CD4-positive, alpha-beta T cell treated with Interleukin-4 for 4 hours (primary cell): ENCODE results near the gene ARG2.
"Not testable (repeated sequence)": the region's sequence is repeated elsewhere in the genome, so short reads cannot be mapped to it uniquely, and the experiment has no call there.

ENCODE experiments used
- DNase-seq: peaks from one replicate; pipeline ENCODE4 v3.0.0-alpha.2; 2020

ARG2 gene

GRCh38 chr14:67589204-67589770, 30.4 kb upstream of the ARG2 start:
- DNase-seq: no peak

DNA sequence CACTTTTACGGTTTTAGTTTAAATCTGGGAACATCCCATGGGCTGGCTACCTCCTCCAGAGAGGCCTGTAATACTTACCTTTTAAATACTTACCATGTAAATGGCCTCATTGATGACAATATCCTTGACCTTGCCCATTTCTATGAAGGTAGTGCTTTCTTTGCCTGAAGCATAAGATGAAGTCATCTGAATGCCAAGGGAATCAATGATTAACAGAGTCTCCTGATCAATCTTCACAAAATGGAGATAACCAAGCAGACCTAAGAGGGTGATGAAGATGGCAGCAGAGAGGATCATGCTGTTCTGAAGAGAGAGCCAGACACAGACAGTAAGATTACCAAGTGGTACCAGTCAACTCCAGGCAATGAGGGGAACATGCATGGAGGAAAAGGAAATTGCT, 26.1 kb upstream of the ARG2 start:
- not testable (repeated sequence) for DNase-seq

DNA sequence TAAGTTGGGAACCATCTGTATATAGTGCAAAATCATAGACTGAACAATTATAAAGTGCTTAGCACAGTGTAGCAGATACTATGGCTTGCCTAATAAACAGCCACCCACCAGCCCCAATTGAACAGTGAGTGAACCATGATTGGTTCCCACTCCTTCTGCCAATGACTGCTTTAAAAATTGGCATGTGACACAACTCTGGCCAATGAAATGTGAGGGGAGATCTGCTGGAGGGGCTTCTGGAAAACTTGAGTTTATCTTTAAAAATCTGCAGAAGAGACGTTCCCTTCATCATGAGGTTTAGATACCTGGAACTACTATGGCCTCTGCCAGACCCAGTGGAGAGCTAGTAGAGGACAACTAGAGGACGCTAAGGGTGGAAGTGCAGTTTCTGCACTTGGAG, 24.3 kb upstream of the ARG2 start:
- DNase-seq: no peak

- DNase-seq: peak; percentile 92
Observed at GRCh38 chr14:67599698-67600561, 19.8 kb upstream of the ARG2 start, which contains the start of gene PIGH. TSS of gene PIGH (minus strand) at chr14:67600268. CDS start at chr14:67600203, 65 bp downstream.

GRCh38 chr14:67600562-67600974, 19.2 kb upstream of the ARG2 start:
- DNase-seq: not testable (repeated sequence)

DNA sequence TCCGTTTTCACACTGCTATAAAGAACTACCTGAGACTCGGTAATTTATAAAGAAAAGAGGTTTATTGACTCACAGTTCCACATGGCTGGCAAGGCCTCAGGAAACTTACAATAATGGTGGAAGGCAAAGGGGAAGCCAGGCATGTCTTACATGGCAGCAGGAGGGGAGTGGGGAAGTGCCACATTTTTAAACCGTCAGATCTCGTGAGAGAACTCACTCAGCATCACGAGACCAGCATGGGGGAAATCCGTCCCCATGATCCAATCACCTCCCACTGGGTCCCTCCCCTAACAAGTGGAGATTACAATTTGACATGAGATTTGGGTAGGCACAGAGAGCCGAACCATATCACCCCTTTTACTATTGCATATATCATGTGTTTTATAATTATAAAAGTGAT, 17.6 kb upstream of the ARG2 start:
- no peak for DNase-seq

DNA sequence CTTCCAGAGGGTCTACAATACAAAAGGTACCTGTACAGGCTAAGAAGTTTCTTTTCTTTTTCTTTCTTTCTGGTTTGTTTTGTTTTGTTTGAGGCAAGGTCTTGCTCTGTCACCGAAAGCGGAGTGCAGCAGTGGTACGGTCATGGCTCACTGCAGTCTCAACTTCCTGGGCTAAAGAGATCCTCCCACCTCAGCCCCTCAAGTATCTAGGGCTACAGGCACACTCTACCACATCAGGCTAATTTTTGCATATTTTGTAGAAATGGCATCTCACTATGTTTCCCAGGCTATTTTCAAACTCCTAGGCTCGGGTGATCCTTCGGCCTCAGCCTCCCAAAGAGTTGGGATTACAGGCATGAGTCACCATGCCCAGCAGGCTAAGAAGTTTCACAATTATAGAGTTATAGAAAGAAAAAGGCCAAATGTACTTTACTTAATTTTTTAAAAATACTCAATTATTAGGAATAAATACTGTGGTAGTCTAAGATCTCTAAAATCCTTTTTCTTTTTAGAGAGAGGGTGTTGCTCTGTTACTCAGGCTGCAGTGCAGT, 16.6 kb upstream of the ARG2 start:
- DNase-seq: no peak

- no peak for DNase-seq
Observed at GRCh38 chr14:67607646-67608045, 12.1 kb upstream of the ARG2 start.

DNA sequence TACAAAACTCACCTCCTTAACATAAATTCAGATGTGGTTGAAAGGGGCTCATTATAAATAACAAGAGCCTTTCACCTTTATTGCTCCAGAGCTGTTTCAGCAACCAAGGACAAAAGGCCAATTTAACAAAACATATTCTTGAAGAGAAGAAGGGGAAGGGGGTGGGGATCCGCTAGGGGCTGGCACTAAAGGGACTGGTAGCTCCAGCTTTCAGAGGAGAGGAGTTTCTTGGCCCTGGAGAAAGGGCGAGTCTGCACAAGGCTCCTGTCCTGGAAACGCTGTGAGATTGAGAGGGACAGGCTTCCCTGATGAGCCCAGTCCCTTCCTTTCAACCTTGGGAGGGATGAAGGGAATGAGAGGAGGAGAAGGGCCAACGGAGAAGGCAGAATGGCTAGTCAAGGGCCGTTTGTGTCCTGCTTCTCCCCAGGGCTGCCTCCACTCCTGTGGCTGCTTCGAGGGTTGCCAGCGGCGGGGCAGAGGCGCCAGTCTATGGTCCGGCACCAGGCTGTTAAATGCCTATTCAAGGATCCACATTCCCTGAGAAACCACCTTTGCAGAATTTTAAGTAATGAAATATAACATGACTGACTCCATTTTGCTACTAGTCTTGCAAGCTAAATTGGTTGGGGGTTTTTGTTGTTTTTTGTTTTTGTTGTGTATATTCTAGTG, 9.9 kb upstream of the ARG2 start:
- no peak for DNase-seq

DNA sequence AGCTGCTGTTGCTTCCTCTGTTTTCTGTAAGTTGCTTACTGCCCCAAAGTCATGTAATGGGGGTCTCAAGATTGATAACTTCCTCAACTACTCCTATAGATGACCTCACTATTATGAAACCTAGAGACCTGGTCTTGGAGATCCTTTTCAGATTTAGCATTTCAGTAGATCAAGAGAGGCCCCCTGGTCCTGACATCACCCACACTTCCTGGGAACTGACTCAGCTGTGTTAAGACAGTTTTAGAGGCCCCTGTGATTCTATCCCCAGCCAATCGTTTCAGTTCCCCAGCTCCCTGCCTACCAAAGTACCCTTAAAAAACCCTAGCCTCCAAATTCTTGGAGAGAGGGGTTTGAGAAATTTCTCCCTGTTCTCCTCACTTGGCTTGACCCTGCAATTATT, 9.2 kb upstream of the ARG2 start:
- DNase-seq: no peak

- peak; percentile 83 for DNase-seq
Observed at GRCh38 chr14:67618617-67619063, 1.1 kb upstream of the ARG2 start.

- DNase-seq: no peak
Observed at GRCh38 chr14:67620217-67620785, 581 bp downstream of the ARG2 start.

DNA sequence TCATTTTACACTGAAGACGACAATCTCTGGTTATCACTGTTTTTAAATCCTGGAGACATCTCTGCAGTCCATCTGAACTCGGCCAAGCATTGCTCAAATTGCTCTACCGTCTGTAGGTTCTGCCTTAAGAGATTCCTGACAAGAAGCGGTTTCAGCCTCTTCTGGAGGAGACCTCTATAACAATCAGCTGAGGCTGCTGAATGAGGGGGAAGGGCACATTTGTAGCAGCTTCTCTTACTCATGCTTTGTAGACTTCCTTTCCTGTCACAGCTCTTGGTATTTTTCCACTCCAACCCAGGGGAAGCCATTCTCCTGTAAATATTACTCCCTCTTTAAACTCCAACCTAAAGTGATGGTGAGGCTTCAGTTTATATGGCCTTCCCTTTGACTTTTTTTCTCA, 3.0 kb downstream of the ARG2 start:
- DNase-seq: no peak

DNA sequence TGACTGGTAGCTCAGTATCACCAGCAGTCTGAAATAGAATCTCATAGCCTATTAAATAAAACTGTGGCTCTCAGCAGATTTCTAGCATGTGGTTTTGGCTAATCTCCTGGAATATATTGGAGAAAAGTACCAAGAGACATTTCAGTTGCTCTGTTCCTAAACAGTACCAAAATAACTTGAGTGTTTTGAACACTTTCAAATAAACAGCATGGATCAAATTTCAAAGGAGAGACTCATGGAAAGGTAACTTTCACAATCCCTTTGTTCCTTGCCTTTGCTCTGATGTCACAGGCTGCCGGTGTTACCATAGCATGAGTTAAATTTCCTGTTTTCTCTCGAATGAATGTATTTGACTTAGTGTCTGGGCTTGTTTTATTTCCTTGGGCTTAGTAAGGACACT, 3.4 kb downstream of the ARG2 start:
- no peak for DNase-seq

DNA sequence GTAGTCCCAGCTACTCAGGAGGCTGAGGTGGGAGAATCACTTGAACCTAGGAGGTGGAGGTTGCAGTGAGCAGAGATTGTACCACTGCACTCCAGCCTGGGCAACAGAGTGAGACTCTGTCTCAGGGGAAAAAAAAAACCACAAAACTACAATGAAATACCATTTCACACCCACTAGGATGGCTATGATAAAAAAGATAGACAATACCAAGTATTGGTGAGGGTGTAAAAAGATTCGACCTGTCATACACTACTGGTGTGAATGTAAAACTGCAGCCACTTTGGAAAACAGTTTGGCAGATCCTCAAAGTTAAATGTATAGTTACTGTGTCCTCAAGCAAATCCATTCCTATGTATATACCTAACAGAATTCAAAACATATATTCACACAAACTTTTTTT, 6.4 kb downstream of the ARG2 start:
- not testable (repeated sequence) for DNase-seq

DNA sequence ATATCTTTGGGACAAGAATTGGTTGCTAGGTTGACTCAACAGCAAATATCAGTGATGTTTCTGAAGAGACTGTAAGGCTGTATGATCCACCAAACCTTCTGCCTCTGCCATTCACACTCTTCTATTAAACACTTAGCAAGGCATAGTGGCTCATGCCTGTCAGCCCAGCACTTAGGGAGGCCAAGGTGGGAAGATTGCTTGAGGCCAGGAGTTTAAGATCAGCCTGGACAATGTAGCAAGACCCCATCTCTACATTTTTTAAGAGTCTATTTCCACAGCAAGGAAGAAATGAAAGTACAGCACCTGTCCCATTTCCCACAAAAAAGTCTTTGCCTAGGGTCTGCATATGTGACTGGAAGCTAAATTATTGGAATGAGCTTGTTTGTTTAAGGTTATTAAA, 7.8 kb downstream of the ARG2 start:
- no peak for DNase-seq

DNA sequence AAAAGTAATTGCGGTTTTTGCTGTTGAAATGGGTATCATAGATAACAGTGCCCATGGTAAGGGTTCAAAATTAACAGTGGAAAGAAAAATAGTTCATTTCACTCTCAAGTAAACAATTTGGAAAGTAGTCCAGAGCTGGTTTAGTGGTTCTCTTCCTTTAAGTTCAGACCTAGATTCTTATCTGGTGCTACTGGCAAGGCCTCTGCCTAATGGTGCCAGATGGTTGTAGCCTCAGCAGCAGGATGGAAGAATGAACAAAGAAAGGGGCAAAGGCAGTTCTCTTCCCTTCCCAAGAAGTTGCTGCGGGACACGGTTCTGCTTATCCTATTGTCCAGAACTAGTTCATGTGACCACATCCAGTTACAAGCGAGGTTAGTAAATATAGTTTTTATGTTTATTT, 10.5 kb downstream of the ARG2 start:
- no peak for DNase-seq

DNA sequence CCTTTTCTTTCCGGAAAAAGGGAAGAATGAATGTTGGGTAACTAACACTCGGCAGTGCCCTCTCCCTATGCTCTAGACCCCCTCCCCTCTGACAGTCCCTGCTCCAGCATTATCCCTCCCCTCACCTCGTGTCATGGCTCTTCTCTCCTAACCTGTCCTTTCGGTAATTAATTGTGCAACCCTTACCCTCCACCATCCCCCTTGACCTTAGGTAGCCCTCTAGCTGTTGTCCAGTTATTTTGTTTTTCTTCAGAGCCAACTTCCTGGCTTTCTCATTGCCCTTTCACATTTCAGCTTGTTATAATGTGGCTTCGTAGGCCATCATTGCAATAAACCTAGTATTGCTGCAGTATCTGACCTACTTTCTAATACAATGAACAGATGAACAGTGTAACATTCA, 11.2 kb downstream of the ARG2 start:
- DNase-seq: no peak

- DNase-seq: no peak
Observed at GRCh38 chr14:67633451-67634147, 13.9 kb downstream of the ARG2 start.

DNA sequence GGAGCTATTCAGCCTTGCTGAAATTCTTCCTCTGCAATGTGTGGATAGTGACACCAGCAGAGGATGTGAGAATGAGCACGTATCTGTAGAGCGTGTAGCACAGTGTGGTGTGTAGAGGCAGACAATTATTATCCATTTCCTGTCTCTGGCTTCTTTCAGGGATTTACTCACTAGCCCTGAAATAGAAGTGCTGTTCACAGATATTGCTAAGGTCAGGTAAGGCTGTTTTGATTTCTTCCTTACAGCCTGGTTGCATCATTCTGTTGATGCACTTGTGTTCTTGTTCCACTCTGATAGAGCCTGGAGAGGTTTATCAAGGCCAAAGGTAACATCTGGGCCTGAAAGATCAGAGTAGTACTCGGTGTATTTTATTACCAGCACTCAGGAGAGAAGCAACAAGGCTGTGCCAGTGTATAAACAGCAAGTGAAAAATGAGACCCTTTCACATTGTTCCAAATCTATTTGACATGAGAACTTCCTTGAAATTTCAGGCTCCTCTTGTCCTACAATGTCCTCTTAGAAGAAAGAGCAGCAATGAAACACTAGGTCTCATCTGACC, 16.7 kb downstream of the ARG2 start:
- DNase-seq: no peak

- no peak for DNase-seq
Observed at GRCh38 chr14:67638642-67639041, 18.9 kb downstream of the ARG2 start.

GRCh38 chr14:67641480-67641879, 21.8 kb downstream of the ARG2 start:
- no peak for DNase-seq
